GM23338 (cell line): ENCODE measurements around the gene CD300E. TPM values are rescaled to one million over a fixed set of nuclear protein-coding genes. Genes with fewer than 3 reads are reported as not detected.

Experiments
- ATAC-seq: fragments of 200-7000 bp; cut with Tn5 transposase; 3 replicates; pipeline ENCODE4 v1.9.1; 2020
- DNase-seq: peaks from one replicate; pipeline ENCODE4 v3.0.0-alpha.2; 2015; ENCODE audit warnings: low spot score
- H2AFZ ChIP-seq: fragments of 200-600 bp; sonication (generic); 2 replicates; pipeline ENCODE4 v1.8.0; 2016; ENCODE audit warnings: antibody characterized with exemption, mild to moderate bottlenecking, moderate library complexity
- H3F3A ChIP-seq: fragments of 200-600 bp; sonication (generic); replicated peaks from 2 replicates; pipeline ENCODE4 v1.8.0; 2017; ENCODE audit warnings: antibody characterized with exemption, mixed run types, low read depth
- H3K27ac ChIP-seq: fragments of 200-600 bp; sonication (generic); 2 replicates; pipeline ENCODE4 v1.6.1; 2016; ENCODE audit warnings: low read depth
- H3K27me3 ChIP-seq: fragments of 200-600 bp; sonication (generic); 2 replicates; pipeline ENCODE4 v1.8.0; 2016; ENCODE audit warnings: mild to moderate bottlenecking, mixed run types, moderate library complexity; ENCODE audit not compliant: insufficient read depth
- H3K36me3 ChIP-seq: fragments of 200-600 bp; sonication (generic); 2 replicates; pipeline ENCODE4 v1.8.0; 2016; ENCODE audit warnings: mild to moderate bottlenecking; ENCODE audit not compliant: insufficient read depth
- H3K4me1 ChIP-seq: fragments of 200-600 bp; sonication (generic); 2 replicates; pipeline ENCODE4 v1.8.0; 2016; ENCODE audit warnings: mild to moderate bottlenecking, moderate library complexity; ENCODE audit not compliant: insufficient read depth
- H3K4me2 ChIP-seq: fragments of 200-600 bp; sonication (generic); 2 replicates; pipeline ENCODE4 v1.7.1; 2017; ENCODE audit warnings: mixed run types
- H3K4me3 ChIP-seq: fragments of 200-600 bp; sonication (generic); 2 replicates; pipeline ENCODE4 v1.6.1; 2016; ENCODE audit warnings: mixed run types
- H3K79me2 ChIP-seq: fragments of 200-600 bp; sonication (generic); replicated peaks from 2 replicates; pipeline ENCODE4 v1.8.0; 2017; ENCODE audit warnings: mild to moderate bottlenecking; ENCODE audit not compliant: insufficient read depth
- H3K9me2 ChIP-seq: fragments of 200-600 bp; sonication (generic); 2 replicates; pipeline ENCODE4 v1.8.0; 2017; ENCODE audit not compliant: insufficient read depth
- H4K20me1 ChIP-seq: fragments of 200-600 bp; sonication (generic); replicated peaks from 2 replicates; pipeline ENCODE4 v1.8.0; 2017; ENCODE audit warnings: mild to moderate bottlenecking; ENCODE audit not compliant: insufficient read depth
- H3K27ac Mint-ChIP-seq: 2 replicates; pipeline ENCODE4 v1.8.0; 2020; ENCODE audit warnings: inconsistent platforms, mild to moderate bottlenecking, moderate library complexity, mixed read lengths
- H3K27me3 Mint-ChIP-seq: 3 replicates; pipeline ENCODE4 v1.8.0; 2022; ENCODE audit warnings: low read depth, mild to moderate bottlenecking, moderate library complexity, mixed read lengths, inconsistent platforms; ENCODE audit not compliant: insufficient read depth, poor library complexity
- H3K36me3 Mint-ChIP-seq: 3 replicates; pipeline ENCODE4 v1.8.0; 2021; ENCODE audit warnings: low read depth, mild to moderate bottlenecking, inconsistent platforms, moderate library complexity, mixed read lengths
- H3K4me1 Mint-ChIP-seq: 3 replicates; pipeline ENCODE4 v1.8.0; 2020; ENCODE audit warnings: mild to moderate bottlenecking, inconsistent platforms, mixed read lengths
- H3K4me3 Mint-ChIP-seq: 3 replicates; pipeline ENCODE4 v1.8.0; 2021; ENCODE audit warnings: moderate library complexity, mild to moderate bottlenecking, inconsistent platforms, mixed read lengths
- H3K9me3 Mint-ChIP-seq: 3 replicates; pipeline ENCODE4 v1.8.0; 2020; ENCODE audit warnings: moderate library complexity, mild to moderate bottlenecking, inconsistent platforms, mixed read lengths
- CREB1 ChIP-seq: fragments of 250-450 bp; sonication (Bioruptor Pico); IDR thresholded peaks from 2 replicates; pipeline ENCODE4 v1.5.0; 2020; ENCODE audit warnings: low read depth, mild to moderate bottlenecking, moderate library complexity
- ETS1 ChIP-seq: IDR thresholded peaks from 2 replicates; pipeline ENCODE4 v1.6.1; 2016; ENCODE audit warnings: antibody characterized with exemption
- EZH2phosphoT487 ChIP-seq: fragments of 200-600 bp; sonication (generic); IDR thresholded peaks from one replicate; pipeline ENCODE4 v1.8.1; 2018; ENCODE audit warnings: antibody characterized with exemption; ENCODE audit not compliant: unreplicated experiment
- POLR2AphosphoS5 ChIP-seq: IDR thresholded peaks from 2 replicates; pipeline ENCODE4 v1.6.1; 2016; ENCODE audit warnings: antibody characterized with exemption, low read depth
- STAT1 ChIP-seq: IDR thresholded peaks from one replicate; pipeline ENCODE4 v1.6.1; 2016; ENCODE audit warnings: antibody characterized with exemption; ENCODE audit not compliant: unreplicated experiment
- ZNF114 ChIP-seq: fragments of 250-450 bp; sonication (Bioruptor Pico); IDR thresholded peaks from 2 replicates; pipeline ENCODE4 v1.5.0; 2020; ENCODE audit warnings: mild to moderate bottlenecking, moderate library complexity
- ZNF462 ChIP-seq: fragments of 250-450 bp; sonication (Bioruptor Pico); IDR thresholded peaks from 2 replicates; pipeline ENCODE4 v1.5.0; 2020; ENCODE audit warnings: mild to moderate bottlenecking, moderate library complexity
- polyA plus RNA-seq: library from polyadenylated mRNA; unstranded; fragments of >200 nt; fragmentation: Nextera tagmentation; extraction: Ambion mirVana; gene quantifications from 2 replicates; pipeline ENCODE4 v1.2.1, GENCODE V29; 2016
- total RNA-seq: library from RNA; depleted of rRNA; stranded (reverse); fragments of >200 nt; shearing (Covaris generic); gene quantifications from 2 replicates; pipeline ENCODE4 v1.2.3, GENCODE V29; 2014

CD300E gene
- total and polyA plus RNA-seq, 2 experiments from 2014 or later: not detected

- peaks cover 13% of the 10 kb centered on the region for H3K27me3 Mint-ChIP-seq
- H3K4me3 ChIP-seq: no peak overlapping the region
- H2AFZ ChIP-seq: no peak overlapping the region
- peaks cover 5% of the 10 kb centered on the region; the same call in 2 of the 3 replicates for H3K4me1 Mint-ChIP-seq
- no peaks in the 10 kb centered on the region for H3K36me3 ChIP-seq
- H3K79me2 ChIP-seq: no peaks in the 10 kb centered on the region
- no peaks in the 10 kb centered on the region for H3K4me1 ChIP-seq
- H3K9me3 Mint-ChIP-seq: no peaks in the 10 kb centered on the region
- H3K9me2 ChIP-seq: no peaks in the 10 kb centered on the region
- H3F3A ChIP-seq: no peaks in the 10 kb centered on the region
- no peak overlapping the region for H3K27ac ChIP-seq
- no peak overlapping the region for H3K27ac Mint-ChIP-seq
- TF ChIP-seq EZH2phosphoT487 (no peak), POLR2AphosphoS5 (no peak), ZNF114 (CRISPR knock-in tag) (no peak), ETS1 (no peak), CREB1 (no peak), ZNF462 (CRISPR knock-in tag) (no peak), STAT1 (no peak)
- H3K4me3 Mint-ChIP-seq: no peak overlapping the region
- DNase-seq (no peak), ATAC-seq (no peak)
- no peaks in the 10 kb centered on the region for H4K20me1 ChIP-seq
- no peaks in the 10 kb centered on the region for H3K27me3 ChIP-seq
- no peaks in the 10 kb centered on the region for H3K36me3 Mint-ChIP-seq
- no peak overlapping the region for H3K4me2 ChIP-seq
These were observed 28.3 kb downstream of the CD300E start for GRCh38 chr17:74595037-74595750.
